UCSD-AML1 (cell line): ENCODE results near the gene RHBG.

Experiments used
- DNase-seq: peaks from one replicate; lab custom pipeline; 2025; ENCODE audit not compliant: unreplicated experiment; lab: John Stamatoyannopoulos, UW

RHBG gene

GRCh38 chr1:156423422-156424352 is 54.7 kb downstream of the RHBG start:
- no peak for DNase-seq

DNA sequence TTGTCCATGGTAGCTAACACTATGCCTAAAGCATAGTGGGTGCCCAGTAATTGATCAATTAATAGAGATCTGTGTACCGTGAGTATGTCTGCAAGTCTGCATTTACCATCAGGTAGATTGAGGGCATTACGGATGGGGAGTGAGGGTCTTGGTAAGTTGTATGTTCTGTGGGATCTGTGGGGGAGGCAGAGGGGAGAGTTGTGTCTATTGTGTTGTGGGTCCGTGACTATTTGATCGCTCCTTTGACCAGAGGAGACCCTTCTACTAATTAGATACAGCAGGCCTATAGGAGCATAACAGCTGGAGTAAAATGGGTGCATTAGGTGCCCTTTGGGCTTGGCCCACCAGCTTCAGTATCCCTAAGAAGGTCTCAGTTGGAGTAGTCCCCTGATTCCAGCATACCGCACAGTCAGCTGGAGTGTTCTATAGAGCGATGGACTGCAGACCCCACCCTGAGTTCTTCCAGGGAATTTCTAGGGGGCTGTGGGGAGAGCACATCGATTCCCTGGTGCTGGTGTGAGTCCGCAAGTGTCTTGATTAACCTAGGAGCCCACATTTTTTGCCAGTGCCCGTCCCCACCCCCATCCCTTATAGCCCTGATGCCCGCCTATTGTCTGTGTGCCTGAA is 55.9 kb downstream of the RHBG start:
- DNase-seq, result no peak

DNA sequence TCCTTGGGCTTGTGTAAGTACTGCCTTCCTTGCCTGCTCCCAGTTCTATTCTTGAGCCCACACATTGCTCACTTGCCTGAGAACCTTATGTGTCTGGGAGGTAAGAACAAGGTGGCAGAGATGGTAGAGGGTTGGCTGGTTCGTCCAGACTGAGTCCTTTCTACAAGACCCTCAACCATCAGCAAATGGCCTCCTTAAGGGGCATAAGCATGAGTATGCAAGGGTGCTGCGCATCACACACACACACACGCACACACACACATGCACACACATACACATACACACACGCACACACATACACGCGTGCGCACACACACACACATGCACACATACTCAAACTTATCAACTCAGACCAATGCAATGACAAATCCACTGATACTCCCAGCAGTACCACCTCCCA is 56.9 kb downstream of the RHBG start:
- DNase-seq, result no peak

DNA sequence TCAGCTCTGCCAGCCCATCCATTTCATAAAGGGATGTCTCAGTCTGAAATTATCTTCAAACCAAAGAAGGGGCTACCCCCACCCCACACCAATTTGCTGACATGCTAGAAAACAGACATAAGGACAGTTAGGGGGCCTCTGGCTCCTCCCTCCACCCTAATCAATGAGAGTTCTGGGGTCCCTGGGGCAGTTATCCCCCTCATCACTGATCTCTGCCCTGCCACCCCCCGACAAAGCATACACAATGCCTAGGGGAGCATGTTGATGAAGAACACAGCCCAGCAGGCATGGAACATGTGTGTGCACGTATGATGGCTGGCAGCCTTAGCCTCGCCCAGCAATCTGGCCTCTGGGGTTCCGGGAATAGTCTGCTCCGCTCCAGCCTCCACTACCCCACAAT is 58.9 kb downstream of the RHBG start:
- DNase-seq, result no peak

DNA sequence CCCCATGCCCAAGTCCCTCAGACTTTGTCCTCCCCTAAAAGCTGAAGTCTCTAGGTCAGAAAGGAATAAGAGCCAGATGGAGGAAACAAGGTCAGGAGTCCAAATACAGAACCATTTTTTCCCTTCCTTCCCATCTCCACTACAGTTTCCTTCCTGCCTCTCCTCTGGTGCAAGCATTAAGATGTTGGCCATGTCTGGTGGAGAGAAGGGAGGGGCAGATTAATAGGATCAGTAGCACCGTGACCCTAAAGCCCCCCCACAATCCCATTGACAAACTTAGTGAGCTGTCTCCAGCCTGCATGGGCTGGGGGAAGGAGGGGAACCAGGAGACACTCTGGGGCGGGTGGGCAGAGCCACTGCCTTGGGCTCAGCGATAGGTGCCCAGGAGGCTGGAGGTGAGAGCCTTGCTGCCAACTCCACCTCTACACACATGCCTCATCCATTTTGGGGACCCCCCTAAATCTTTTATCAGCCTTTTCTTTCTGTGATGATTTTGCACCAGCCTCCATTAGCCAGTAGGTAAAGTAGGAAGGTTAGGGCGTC is 59.8 kb downstream of the RHBG start:
- no peak for DNase-seq

DNA sequence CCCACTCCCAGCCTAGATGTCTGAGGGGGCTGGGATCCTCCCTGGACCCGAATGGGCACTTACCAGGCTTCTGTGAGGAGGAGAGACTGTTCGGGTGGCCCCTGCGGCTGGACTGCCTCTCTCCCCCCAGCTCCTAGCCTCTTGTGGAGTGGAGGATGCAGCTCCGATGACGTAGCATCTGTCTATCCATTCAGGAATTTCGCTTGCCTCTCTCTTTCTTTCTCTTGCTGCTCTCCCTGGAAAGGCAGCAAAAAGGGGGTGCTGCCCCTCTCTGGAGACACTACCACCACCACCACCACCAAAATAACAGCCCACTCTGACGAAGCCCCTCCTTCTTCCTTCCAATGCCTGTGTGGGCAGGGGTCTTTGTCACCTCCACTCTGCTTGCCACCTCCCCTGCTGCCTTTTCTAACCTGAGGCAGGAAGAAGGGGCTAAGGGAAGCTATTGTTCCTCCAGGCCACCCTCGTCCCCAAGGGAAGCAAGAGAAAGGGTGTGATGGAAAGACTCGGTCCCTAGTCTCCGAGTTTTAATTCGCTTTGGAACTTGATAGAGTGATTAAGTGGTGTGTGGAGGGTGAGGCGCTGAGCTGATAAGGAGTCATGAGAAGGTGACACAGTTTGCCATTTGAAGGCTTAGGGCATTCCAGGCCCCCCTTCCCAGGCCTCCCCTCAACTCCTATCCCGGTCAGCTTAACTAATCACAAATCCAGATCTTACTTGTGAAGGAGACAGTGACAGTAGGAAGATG is 60.5 kb downstream of the RHBG start:
- no peak for DNase-seq

DNA sequence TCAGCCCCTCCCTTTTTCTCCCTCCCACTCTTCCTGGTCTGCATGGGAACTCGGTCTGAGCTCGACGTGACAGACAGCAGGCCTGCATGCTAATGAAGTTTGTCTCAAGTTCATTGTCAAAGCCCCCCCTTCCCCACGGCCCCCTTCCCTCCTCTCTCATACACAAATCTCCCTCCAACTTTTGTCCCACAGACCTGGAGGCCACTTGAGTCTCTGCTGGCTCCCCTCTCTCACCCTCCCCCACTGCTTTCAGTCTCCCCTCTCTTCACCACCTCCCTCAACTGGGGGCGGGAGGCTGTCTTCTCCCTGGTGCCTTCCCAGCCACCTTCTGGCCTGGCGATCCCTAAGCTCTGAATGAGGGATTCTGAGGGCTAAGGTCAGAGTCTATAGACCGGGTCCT is 61.3 kb downstream of the RHBG start:
- no peak for DNase-seq

DNA sequence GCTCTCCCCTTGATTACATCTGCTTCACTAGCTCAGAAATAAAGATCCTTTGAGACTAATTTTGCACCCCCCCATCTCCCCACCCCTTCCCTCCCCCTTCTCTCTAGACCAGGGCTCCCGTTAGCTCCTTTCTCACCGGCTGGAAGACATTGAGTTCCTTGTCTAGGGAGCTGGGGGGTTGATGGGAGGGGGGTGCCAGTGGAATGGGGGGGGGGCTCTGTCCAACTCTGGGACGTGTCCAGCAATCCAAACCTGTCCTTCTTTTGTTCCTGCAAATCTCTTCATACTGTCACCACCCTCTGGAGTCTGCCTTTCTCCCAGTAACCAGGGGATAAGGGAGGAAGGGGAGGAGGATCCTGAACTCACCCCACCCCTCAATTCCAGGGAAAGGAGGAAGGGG is 61.9 kb downstream of the RHBG start:
- no peak for DNase-seq

DNA sequence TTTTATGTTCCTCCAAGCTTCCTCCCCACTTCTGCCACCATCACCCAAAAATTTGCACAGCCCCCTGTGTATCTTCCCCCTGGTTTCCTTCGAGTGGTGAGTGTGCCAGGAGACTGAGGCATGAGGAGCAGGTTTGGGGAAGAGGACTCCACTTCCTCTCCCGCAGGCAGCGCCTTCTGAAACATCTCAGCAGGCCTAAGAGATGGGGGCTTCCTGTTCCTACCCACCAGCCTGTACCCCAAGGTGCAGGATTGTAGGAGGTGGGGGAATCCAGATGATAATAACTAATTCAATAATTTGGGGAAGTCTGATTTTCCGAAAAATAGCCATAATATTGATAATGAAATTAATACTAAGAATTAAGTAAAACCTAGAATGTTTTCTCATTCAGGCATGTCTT is 62.4 kb downstream of the RHBG start:
- no peak for DNase-seq

GRCh38 chr1:156431769-156432668 is 63.0 kb downstream of the RHBG start:
- no peak for DNase-seq

DNA sequence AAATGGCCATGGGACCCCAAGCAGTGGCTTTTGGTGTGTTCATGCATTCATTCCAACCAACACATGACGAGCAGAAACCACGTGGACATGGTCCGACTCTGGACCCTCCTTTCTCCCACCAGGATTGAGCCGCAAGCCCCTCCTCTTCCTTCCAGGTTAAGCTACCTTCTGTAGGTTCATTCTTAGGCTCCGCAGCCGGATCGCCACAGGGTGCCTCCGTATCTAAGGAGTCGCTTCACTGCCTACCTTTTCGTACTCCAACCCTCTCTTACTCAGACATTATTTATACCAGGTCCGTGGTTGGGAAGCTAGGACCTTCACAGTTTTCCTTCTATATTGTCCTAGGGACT is 63.6 kb downstream of the RHBG start:
- no peak for DNase-seq

GRCh38 chr1:156433032-156433431 is 64.0 kb downstream of the RHBG start:
- no peak for DNase-seq

DNA sequence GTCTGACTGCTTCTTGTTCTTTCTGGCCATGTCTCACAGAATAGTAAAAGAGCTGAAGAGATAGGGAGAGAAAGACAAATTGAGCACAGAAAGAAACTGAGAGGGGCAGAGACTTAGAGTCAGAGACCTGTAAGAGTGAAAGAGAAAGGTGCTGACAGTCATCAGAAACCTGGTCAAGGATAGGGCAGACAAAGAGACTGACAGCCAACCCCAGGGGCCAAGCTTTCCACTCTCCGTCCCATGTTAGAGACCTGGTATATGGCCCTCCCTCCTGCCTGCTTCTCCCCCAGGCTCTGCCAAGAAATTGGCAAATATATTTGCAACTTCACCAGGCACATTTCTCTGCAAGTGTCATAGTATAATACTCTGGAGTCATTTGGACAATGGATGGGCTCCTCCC is 64.6 kb downstream of the RHBG start:
- DNase-seq, result no peak
